ENCODE data around the gene VAMP4.

DNA sequence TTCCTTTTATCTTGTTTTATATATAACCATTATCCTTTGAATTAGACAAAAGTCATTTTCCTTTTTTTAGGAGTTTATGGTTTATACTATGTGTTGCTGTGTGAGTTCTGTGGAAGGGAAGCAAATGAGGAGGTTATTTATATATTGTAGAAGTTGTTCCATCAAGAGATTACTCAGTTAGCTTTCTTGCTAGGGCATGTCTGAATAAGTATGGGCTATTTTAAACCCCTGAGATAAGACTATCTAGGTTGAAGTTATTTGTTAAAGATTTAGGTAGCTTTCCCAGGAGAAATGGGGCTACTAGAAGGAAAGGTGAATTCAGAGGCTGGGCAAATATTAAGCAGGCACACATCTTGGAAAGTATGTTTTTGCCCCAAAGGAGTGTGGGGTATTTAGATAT is 16.1 kb upstream of the VAMP4 start:
- TF ChIP-seq ZNF70 (CRISPR knock-in tag; IDR thresholded peaks at IDR 0.05) (no peak), ZNF565 (CRISPR knock-in tag; conservative IDR thresholded peaks at IDR 0.05; ENCODE audit: low read depth) (no peak)
